ENCODE measurements around the gene SCO1. TPM values are rescaled to one million over a fixed set of nuclear protein-coding genes. Genes with fewer than 3 reads are reported as not detected.

SCO1 gene
- total RNA-seq, 2 experiments from 2014 or later: 15.3 to 18.2 TPM

GRCh38 chr17:10743316-10744009 is 46.1 kb upstream of the SCO1 start:
- intact Hi-C loops (cut with DNase I, micrococcal nuclease): no loop called here
- Histone ChIP-seq H3K27ac (ENCODE audit: low read depth in 1 of 2, low read length in 2 of 2) (no peak overlapping the region), H3K36me3 (ENCODE audit: insufficient read depth, low read length) (no peaks in the 10 kb centered on the region), H3K9me3 (ENCODE audit: control insufficient read depth in 1 of 2, insufficient read depth in 1 of 2, low read length in 2 of 2) (no peaks in the 10 kb centered on the region), H3K4me3 (ENCODE audit: low read length) (no peak overlapping the region), H3K27me3 (ENCODE audit: control insufficient read depth in 1 of 2, insufficient read depth in 2 of 2, low read length in 2 of 2) (no peaks in the 10 kb centered on the region), H3K4me1 (ENCODE audit: insufficient read depth, low read length) (peaks cover 4% of the 10 kb centered on the region)
- no peak overlapping the region for H3K4me3 Mint-ChIP-seq
- POLR2A ChIA-PET: interaction anchor here (1.1 kb wide), 1 partner anchor 13 kb away, joined by 3 read pairs; no protein-coding TSS in a partner anchor
- peaks cover 19% of the 10 kb centered on the region for H3K4me1 Mint-ChIP-seq (ENCODE audit: low read depth)
- DNase-seq: no peak
- H3K27ac Mint-ChIP-seq: no peak overlapping the region
- CTCF ChIA-PET: no interaction called here
- H3K36me3 Mint-ChIP-seq (ENCODE audit: low read depth): no peaks in the 10 kb centered on the region
- H3K27me3 Mint-ChIP-seq: no peaks in the 10 kb centered on the region
- ATAC-seq (ENCODE audit: poor library complexity): no peak
- no peaks in the 10 kb centered on the region for H3K9me3 Mint-ChIP-seq
- no peak for TF ChIP-seq CTCF (IDR thresholded peaks at IDR 0.05)

- no peak for ATAC-seq (ENCODE audit: poor library complexity)
- Mint-ChIP-seq H3K27me3 (no peaks in the 10 kb centered on the region), H3K9me3 (no peaks in the 10 kb centered on the region), H3K4me1 (ENCODE audit: low read depth) (peaks cover 27% of the 10 kb centered on the region), H3K36me3 (ENCODE audit: low read depth) (no peaks in the 10 kb centered on the region), H3K27ac (no peak overlapping the region), H3K4me3 (no peak overlapping the region)
- peaks cover 4% of the 10 kb centered on the region for H3K4me1 ChIP-seq (ENCODE audit: insufficient read depth, low read length)
- no peak for DNase-seq
- ChIA-PET POLR2A (interaction anchor here (1.1 kb wide), 1 partner anchor 11 kb away, joined by 3 read pairs; no protein-coding TSS in a partner anchor), CTCF (no interaction called here)
- no peaks in the 10 kb centered on the region for H3K27me3 ChIP-seq (ENCODE audit: control insufficient read depth in 1 of 2, insufficient read depth in 2 of 2, low read length in 2 of 2)
- no peaks in the 10 kb centered on the region for H3K9me3 ChIP-seq (ENCODE audit: control insufficient read depth in 1 of 2, insufficient read depth in 1 of 2, low read length in 2 of 2)
- no peak for TF ChIP-seq CTCF (IDR thresholded peaks at IDR 0.05)
- intact Hi-C loops (cut with DNase I, micrococcal nuclease): no loop called here
- H3K36me3 ChIP-seq (ENCODE audit: insufficient read depth, low read length): no peaks in the 10 kb centered on the region
- H3K4me3 ChIP-seq (ENCODE audit: low read length): no peak overlapping the region
- H3K27ac ChIP-seq (ENCODE audit: low read depth in 1 of 2, low read length in 2 of 2): no peak overlapping the region
Observed at GRCh38 chr17:10742431-10742830, 45.1 kb upstream of the SCO1 start.

- ATAC-seq (ENCODE audit: poor library complexity) (no peak), DNase-seq (no peak)
- Histone ChIP-seq H3K36me3 (ENCODE audit: insufficient read depth, low read length) (no peaks in the 10 kb centered on the region), H3K27ac (ENCODE audit: low read depth in 1 of 2, low read length in 2 of 2) (no peak overlapping the region), H3K4me3 (ENCODE audit: low read length) (no peak overlapping the region), H3K4me1 (ENCODE audit: insufficient read depth, low read length) (peaks cover 4% of the 10 kb centered on the region), H3K27me3 (ENCODE audit: control insufficient read depth in 1 of 2, insufficient read depth in 2 of 2, low read length in 2 of 2) (no peaks in the 10 kb centered on the region), H3K9me3 (ENCODE audit: control insufficient read depth in 1 of 2, insufficient read depth in 1 of 2, low read length in 2 of 2) (no peaks in the 10 kb centered on the region)
- H3K4me1 Mint-ChIP-seq (ENCODE audit: low read depth): peaks cover 33% of the 10 kb centered on the region
- H3K27me3 Mint-ChIP-seq: no peaks in the 10 kb centered on the region
- H3K9me3 Mint-ChIP-seq: no peaks in the 10 kb centered on the region
- H3K4me3 Mint-ChIP-seq: no peak overlapping the region
- no peak overlapping the region for H3K27ac Mint-ChIP-seq
- CTCF ChIA-PET: no interaction called here
- POLR2A ChIA-PET: no interaction called here
- intact Hi-C loops (cut with DNase I, micrococcal nuclease): no loop called here
- no peaks in the 10 kb centered on the region for H3K36me3 Mint-ChIP-seq (ENCODE audit: low read depth)
- TF ChIP-seq CTCF (IDR thresholded peaks at IDR 0.05): no peak
Observed at GRCh38 chr17:10741416-10742135, 44.2 kb upstream of the SCO1 start.

Measured in CD4-positive, alpha-beta T cell (primary cell).